GM18511 (cell line): ENCODE measurements around the gene SCYGR5.
"Not testable (repeated sequence)": the region's sequence is repeated elsewhere in the genome, so short reads cannot be mapped to it uniquely, and the experiment has no call there.

ENCODE experiments used
- ATAC-seq: cut with Tn5 transposase; IDR thresholded peaks from one replicate; pipeline ENCODE4 v1.9.1; 2021; ENCODE audit warnings: mild to moderate bottlenecking, moderate library complexity; ENCODE audit not compliant: unreplicated experiment

SCYGR5 gene

GRCh38 chr2:227671170-227671905 is 4.7 kb downstream of the SCYGR5 start:
- ATAC-seq, result no peak

- not testable (repeated sequence) for ATAC-seq
Measured at GRCh38 chr2:227673620-227674019, 7.0 kb downstream of the SCYGR5 start.

GRCh38 chr2:227674485-227674884 is 7.9 kb downstream of the SCYGR5 start:
- no peak for ATAC-seq

- ATAC-seq, result no peak
Measured at GRCh38 chr2:227677928-227678327, 11.3 kb downstream of the SCYGR5 start.

GRCh38 chr2:227684258-227684657 is 17.7 kb downstream of the SCYGR5 start:
- no peak for ATAC-seq

- ATAC-seq, result no peak
Measured at GRCh38 chr2:227687189-227687588, 20.6 kb downstream of the SCYGR5 start.

- ATAC-seq, result no peak
Measured at GRCh38 chr2:227696990-227697679, 30.5 kb downstream of the SCYGR5 start.

- ATAC-seq, result no peak
Measured at GRCh38 chr2:227701556-227701955, 35.0 kb downstream of the SCYGR5 start.

GRCh38 chr2:227703280-227703732 is 36.7 kb downstream of the SCYGR5 start:
- ATAC-seq, result no peak

- ATAC-seq, result no peak
Measured at GRCh38 chr2:227703961-227704360, 37.4 kb downstream of the SCYGR5 start.

- no peak for ATAC-seq
Measured at GRCh38 chr2:227706859-227707258, 40.3 kb downstream of the SCYGR5 start.

GRCh38 chr2:227707390-227707789 is 40.8 kb downstream of the SCYGR5 start:
- ATAC-seq, result no peak

- ATAC-seq, result no peak
Measured at GRCh38 chr2:227710986-227711385, 44.4 kb downstream of the SCYGR5 start.

GRCh38 chr2:227713291-227713690 is 46.7 kb downstream of the SCYGR5 start:
- no peak for ATAC-seq

- no peak for ATAC-seq
Measured at GRCh38 chr2:227716501-227716900, 49.9 kb downstream of the SCYGR5 start.
